ENCODE results near the gene AGBL4. TPM values are rescaled to one million over a fixed set of nuclear protein-coding genes. Genes with fewer than 3 reads are reported as not detected.

AGBL4 gene
- total RNA-seq, 1 donor from 2014 or later = not detected

- intact Hi-C loops (cut with DNase I) = no loop called here
- Histone ChIP-seq H3K4me3 (no peak overlapping the region), H3K27me3 (no peaks in the 10 kb centered on the region), H3K9me3 (no peaks in the 10 kb centered on the region), H3K4me1 (no peaks in the 10 kb centered on the region), H3K27ac (no peak overlapping the region), H3K36me3 (no peaks in the 10 kb centered on the region)
- no peak for ATAC-seq
- TF ChIP-seq CTCF (IDR thresholded peaks at IDR 0.05) = no peak
- DNase-seq = no peak
Measured at GRCh38 chr1:48917901-48918603, 1105.7 kb downstream of the AGBL4 start.

- Histone ChIP-seq H3K27ac (no peak overlapping the region), H3K36me3 (no peaks in the 10 kb centered on the region), H3K4me3 (no peak overlapping the region), H3K27me3 (no peaks in the 10 kb centered on the region), H3K9me3 (no peaks in the 10 kb centered on the region), H3K4me1 (no peaks in the 10 kb centered on the region)
- no peak for ATAC-seq
- TF ChIP-seq CTCF (IDR thresholded peaks at IDR 0.05) = no peak
- no peak for DNase-seq
- intact Hi-C loops (cut with DNase I) = no loop called here
Measured at GRCh38 chr1:48917070-48917454, 1106.7 kb downstream of the AGBL4 start.

- Histone ChIP-seq H3K4me3 (no peak overlapping the region), H3K27me3 (no peaks in the 10 kb centered on the region), H3K4me1 (no peaks in the 10 kb centered on the region), H3K36me3 (no peaks in the 10 kb centered on the region), H3K9me3 (no peaks in the 10 kb centered on the region), H3K27ac (no peak overlapping the region)
- ATAC-seq (peak; percentile 34), DNase-seq (no peak)
- intact Hi-C loops (cut with DNase I) = no loop called here
- peak; percentile 26 for TF ChIP-seq CTCF (IDR thresholded peaks at IDR 0.05)
Measured at GRCh38 chr1:48916130-48917069, 1107.4 kb downstream of the AGBL4 start.

- H3K27ac ChIP-seq = no peak overlapping the region
- ATAC-seq (no peak), DNase-seq (no peak)
- H3K27me3 ChIP-seq = no peaks in the 10 kb centered on the region
- no peak for TF ChIP-seq CTCF (IDR thresholded peaks at IDR 0.05)
- intact Hi-C loops (cut with DNase I) = no loop called here
- H3K9me3 ChIP-seq = no peaks in the 10 kb centered on the region
- no peak overlapping the region for H3K4me3 ChIP-seq
- no peaks in the 10 kb centered on the region for H3K36me3 ChIP-seq
- no peaks in the 10 kb centered on the region for H3K4me1 ChIP-seq
Measured at GRCh38 chr1:48908606-48909005, 1115.1 kb downstream of the AGBL4 start.

GRCh38 chr1:48906729-48907128, 1117.0 kb downstream of the AGBL4 start:
- intact Hi-C loops (cut with DNase I) = no loop called here
- no peaks in the 10 kb centered on the region for H3K4me1 ChIP-seq
- H3K36me3 ChIP-seq = no peaks in the 10 kb centered on the region
- TF ChIP-seq CTCF (IDR thresholded peaks at IDR 0.05) = no peak
- ATAC-seq (no peak), DNase-seq (no peak)
- no peaks in the 10 kb centered on the region for H3K27me3 ChIP-seq
- H3K9me3 ChIP-seq = no peaks in the 10 kb centered on the region
- H3K27ac ChIP-seq = no peak overlapping the region
- no peak overlapping the region for H3K4me3 ChIP-seq

All from upper lobe of right lung (tissue), 1 donor.